ENCODE data around the gene SLC27A3.

The SLC27A3 gene

GRCh38 chr1:153790966-153791647 is 15.9 kb downstream of the SLC27A3 start:
- H3K4me3 ChIP-seq (ENCODE audit: low read depth, low read length): peak overlapping the region; percentile 50
- DNase-seq (ENCODE audit: low read depth): peak; percentile 95
- no peak for TF ChIP-seq CTCF (IDR thresholded peaks at IDR 0.05; ENCODE audit: low read depth, low read length)
- no peak for TF ChIP-seq MAX (IDR thresholded peaks at IDR 0.05; ENCODE audit: low read depth, low read length)
- no peak for TF ChIP-seq MYC (IDR thresholded peaks at IDR 0.05; ENCODE audit: low read depth, low read length)

GRCh38 chr1:153791648-153792253 is 16.5 kb downstream of the SLC27A3 start:
- peak; percentile 22; the same call in 1 of the 2 replicates for TF ChIP-seq MYC (IDR thresholded peaks at IDR 0.05; ENCODE audit: low read depth, low read length)
- TF ChIP-seq MAX (IDR thresholded peaks at IDR 0.05; ENCODE audit: low read depth, low read length): no peak
- TF ChIP-seq CTCF (IDR thresholded peaks at IDR 0.05; ENCODE audit: low read depth, low read length): peak; percentile 15
- TF ChIP-seq POLR2A (IDR thresholded peaks at IDR 0.05; ENCODE audit: extremely low read depth, insufficient read length): no peak
- peak; percentile 78 for DNase-seq (ENCODE audit: low read depth)
- H3K4me3 ChIP-seq (ENCODE audit: low read depth, low read length): no peak overlapping the region

- TF ChIP-seq CTCF (IDR thresholded peaks at IDR 0.05; ENCODE audit: low read depth, low read length) (no peak), MAX (IDR thresholded peaks at IDR 0.05; ENCODE audit: low read depth, low read length) (no peak), MYC (IDR thresholded peaks at IDR 0.05; ENCODE audit: low read depth, low read length) (no peak), POLR2A (IDR thresholded peaks at IDR 0.05; ENCODE audit: extremely low read depth, insufficient read length) (no peak)
- no peak for DNase-seq (ENCODE audit: low read depth)
- no peak overlapping the region for H3K4me3 ChIP-seq (ENCODE audit: low read depth, low read length)
Measured at GRCh38 chr1:153792631-153793041, 17.4 kb downstream of the SLC27A3 start.

- TF ChIP-seq MYC (IDR thresholded peaks at IDR 0.05; ENCODE audit: low read depth, low read length) (no peak), CTCF (IDR thresholded peaks at IDR 0.05; ENCODE audit: low read depth, low read length) (no peak), POLR2A (IDR thresholded peaks at IDR 0.05; ENCODE audit: extremely low read depth, insufficient read length) (no peak), MAX (IDR thresholded peaks at IDR 0.05; ENCODE audit: low read depth, low read length) (no peak)
- DNase-seq (ENCODE audit: low read depth): no peak
- no peak overlapping the region for H3K4me3 ChIP-seq (ENCODE audit: low read depth, low read length)
Measured at GRCh38 chr1:153793261-153793972, 18.2 kb downstream of the SLC27A3 start.

- no peak for DNase-seq (ENCODE audit: low read depth)
- H3K4me3 ChIP-seq (ENCODE audit: low read depth, low read length): no peak overlapping the region
- TF ChIP-seq CTCF (IDR thresholded peaks at IDR 0.05; ENCODE audit: low read depth, low read length) (no peak), POLR2A (IDR thresholded peaks at IDR 0.05; ENCODE audit: extremely low read depth, insufficient read length) (no peak), MAX (IDR thresholded peaks at IDR 0.05; ENCODE audit: low read depth, low read length) (no peak), MYC (IDR thresholded peaks at IDR 0.05; ENCODE audit: low read depth, low read length) (no peak)
Measured at GRCh38 chr1:153793973-153794615, 18.9 kb downstream of the SLC27A3 start.
